HT1080 (cell line): ENCODE results near the gene CHCHD6. TPM values are rescaled to one million over a fixed set of nuclear protein-coding genes. Genes with fewer than 3 reads are reported as not detected.

Experiments
- DNase-seq: peaks from one replicate; pipeline ENCODE4 v3.0.0-alpha.2; 2015; ENCODE audit warnings: low read depth
- total RNA-seq: library from RNA; depleted of rRNA; stranded (reverse); fragments of >200 nt; shearing (Covaris generic); gene quantifications from 2 replicates; pipeline ENCODE4 v1.2.3, GENCODE V29; 2014

CHCHD6 gene
- total RNA-seq, 1 experiment from 2014 or later = 28.7 TPM

DNA sequence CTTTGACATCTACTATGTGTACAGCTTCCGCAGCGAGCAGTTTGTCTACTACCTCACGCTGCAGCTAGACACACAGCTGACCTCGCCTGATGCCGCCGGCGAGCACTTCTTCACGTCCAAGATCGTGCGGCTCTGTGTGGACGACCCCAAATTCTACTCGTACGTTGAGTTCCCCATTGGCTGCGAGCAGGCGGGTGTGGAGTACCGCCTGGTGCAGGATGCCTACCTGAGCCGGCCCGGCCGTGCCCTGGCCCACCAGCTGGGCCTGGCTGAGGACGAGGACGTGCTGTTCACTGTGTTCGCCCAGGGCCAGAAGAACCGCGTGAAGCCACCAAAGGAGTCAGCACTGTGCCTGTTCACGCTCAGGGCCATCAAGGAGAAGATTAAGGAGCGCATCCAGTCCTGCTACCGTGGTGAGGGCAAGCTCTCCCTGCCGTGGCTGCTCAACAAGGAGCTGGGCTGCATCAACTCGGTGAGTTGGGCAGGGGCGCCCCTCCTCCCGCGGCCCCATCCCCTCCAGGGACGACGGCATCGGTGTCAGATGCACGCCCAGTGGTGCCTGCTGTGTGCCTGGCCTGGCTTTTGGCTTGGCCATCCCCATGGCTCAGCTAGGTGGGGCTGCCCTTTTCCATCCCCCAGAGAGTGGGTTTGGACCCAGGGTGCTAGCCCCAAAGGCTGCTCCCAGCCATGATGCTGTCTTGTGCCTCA, 285.4 kb downstream of the CHCHD6 start:
- no peak for DNase-seq

DNA sequence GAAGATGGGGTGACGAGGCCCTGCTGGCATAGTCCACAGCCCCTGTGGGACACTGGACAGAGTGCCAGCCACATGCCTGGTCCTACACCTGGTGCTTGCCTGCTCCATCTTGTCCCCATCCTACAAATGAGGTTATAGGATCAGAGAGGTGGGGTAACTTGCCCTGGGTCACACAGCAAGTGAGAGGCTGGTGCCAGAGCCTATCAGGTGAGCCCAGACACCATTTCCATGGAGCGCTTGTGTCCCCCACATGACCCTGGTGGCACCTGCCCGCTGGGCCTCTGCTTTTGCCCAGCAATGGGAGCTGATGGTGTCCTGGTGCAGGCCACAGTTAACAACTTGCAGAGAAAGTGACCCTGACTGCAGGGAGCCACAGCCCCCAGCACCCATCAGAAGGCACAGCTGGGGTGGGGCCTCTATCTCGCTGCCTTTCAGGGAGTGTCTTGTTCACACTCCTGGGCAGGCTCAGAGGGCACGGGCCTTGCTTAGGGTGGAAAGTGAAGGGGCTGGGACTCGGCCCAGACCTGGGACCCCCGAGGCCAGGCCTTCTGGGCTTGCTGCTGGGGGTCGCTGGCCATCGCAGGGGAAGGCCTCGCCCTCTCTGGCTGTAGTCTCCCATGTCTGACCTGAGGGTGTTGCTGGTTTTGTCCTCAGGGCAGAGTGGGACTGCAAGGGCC, 286.1 kb downstream of the CHCHD6 start:
- no peak for DNase-seq

DNA sequence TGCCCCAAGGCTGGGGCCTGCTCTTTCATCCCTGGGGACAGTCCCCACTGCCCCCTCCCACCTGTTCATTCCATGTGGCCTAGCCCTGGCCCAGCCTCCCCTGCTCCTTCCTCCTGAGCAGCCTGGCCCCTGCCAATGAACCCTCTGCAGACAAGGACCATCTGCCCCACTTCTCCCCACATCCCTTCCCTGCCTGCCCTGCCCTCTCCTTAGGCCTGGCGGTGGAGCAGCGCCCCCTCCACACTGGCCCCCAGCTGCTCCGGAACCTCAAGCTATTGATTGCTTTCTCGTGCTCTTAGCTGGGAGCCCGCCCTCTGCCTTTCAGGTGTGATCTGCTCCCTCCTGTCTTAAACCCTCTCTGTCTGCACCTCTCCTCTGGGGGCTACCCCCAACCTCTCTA, 286.9 kb downstream of the CHCHD6 start:
- DNase-seq = no peak

DNA sequence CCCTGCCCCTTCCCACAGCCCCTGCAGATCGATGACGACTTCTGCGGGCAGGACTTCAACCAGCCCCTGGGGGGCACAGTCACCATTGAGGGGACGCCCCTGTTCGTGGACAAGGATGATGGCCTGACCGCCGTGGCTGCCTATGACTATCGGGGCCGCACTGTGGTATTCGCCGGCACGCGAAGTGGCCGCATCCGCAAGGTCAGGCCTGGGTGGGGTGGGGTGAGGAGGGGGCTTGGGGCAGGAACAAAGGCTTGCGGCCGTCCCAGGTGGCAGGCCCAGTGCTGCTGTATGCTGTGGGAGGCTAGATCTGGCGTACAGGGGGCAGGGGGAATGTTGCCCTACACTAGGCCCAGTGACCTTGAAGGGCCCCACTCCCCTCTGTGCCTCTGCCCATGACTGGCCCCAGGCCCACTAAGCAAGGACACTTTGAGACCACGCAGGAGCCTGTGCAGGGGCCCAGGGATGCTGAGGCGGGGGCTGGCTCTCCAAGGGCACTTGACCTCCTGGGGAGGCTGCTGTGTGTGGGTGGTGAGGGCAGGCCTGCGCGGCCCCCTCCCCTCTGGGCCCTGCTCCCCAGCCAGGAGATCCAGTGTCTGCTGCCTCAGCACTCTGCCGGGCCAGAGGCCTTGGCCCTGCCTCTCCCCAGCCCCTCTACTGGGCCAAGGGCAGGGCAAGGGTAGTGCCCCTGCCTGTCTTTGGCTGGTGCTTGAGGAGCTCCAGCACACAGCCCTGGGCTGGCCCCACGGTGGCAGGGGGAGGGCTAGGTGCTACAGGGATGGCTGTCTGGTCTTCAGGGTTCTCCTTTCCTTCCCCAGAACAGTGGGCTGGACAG, 287.5 kb downstream of the CHCHD6 start:
- no peak for DNase-seq

DNA sequence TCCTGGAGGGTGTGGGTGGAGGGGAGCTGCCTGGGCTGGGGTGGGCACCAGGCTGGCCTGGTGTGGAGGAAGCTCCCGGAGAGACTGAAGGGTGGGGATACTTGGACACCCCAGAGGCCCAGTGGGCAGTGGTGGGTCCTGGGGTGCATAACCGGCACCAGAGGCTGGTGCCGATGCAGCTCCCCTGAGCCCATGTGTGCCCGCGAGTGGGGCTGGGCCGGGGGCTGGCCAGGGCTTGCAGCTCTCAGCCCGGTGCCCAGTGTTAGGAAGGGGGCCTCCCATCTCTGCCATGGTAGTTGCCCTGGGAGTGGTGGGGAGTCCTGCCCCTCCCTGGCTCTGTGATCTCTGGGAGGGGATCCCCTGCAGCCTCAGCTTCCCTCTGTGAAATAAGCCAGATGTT, 288.2 kb downstream of the CHCHD6 start:
- no peak for DNase-seq

DNA sequence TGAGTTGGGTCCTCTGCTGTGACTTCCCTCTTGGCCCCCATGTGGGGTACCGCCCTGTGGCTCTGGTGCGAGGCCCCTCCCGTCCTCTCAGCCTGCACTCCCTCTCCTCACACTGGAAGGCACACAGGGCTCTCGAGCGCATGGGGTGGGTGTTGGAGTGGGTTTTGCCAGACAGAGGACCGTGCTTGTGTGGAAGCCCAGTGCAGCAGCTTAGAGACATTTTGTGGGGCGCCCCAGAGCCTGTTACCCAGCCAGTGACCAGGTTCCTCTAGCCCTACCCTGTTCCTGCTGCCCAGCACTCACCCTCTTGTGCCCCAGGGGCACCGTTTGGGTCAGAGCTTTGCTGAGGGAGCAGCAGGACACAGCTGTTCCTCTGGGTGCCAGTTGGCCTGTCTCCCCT, 288.7 kb downstream of the CHCHD6 start:
- DNase-seq = no peak

DNA sequence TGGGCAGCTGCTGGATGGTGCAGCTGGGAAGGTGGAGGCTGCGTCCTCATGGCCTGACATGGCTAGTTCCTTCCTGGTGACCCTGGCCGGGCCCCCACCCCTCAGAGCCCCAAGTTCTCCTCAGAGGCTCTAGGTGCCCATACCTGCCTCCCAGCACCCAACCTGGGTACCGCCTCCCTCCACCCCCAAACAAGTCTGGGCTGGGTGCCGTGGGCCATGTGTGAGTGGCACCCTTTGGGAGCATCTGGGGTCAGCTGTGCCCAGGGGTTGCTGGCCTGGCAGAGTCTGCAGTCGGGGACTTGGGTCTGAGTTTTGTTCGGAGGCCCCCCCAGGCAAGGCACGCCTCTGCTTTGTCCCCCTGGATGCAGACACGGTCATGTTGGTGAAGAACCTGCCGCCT, 289.4 kb downstream of the CHCHD6 start:
- no peak for DNase-seq

DNA sequence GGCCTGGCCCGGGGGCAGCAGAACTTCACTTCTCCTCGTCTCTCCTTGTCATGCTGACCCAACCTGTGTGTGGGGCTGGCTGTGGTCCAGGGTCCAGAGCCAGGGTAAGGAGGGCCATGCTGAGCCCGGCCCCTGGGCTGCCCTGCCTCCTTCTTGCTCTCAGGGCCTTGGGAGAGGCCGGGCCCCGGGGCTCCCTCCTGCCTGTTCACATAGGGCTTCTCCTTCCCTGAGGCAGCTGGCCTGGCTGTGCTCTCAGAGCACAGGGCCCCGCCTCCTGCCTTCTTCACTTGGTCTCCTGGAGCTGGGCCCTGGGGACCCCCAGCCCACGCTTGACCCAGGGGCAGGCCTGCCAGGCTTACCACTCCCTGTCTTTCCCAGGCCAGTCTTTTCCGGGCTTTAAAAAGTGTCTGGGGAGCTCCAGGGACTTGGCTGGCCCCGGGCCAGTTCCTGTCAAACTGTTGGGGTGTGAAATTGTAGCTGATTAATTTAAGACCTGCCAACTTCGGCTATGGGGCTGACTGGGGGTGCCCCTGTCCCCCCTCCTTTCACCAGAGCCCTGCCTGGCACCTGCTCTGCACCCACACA, 290.7 kb downstream of the CHCHD6 start:
- no peak for DNase-seq

DNA sequence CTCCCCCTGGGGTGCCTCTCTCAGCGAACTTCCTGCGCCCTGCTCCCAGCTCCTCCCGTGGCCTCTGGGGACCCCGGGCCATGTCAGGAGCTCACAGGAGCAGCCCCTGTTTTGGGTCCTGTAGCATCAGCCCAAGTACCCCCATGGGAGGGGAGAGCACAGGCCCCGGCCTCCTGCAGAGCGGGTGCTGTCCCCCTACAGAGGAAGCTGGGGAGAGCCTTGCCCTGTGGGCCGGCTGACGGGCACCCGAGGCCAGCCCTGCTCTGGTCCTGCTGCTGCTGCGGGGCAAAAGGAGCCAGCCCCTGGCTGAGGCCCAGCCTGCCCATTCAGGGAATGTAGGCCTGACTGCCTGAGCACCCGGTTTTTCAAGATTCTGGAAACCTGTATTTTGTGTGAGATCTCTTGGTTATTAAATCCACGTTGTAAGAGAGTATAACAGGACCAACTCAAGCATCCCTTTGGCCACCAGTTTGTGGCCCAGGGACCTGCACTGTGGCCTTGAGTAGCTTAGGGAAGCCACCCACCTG, 291.3 kb downstream of the CHCHD6 start:
- no peak for DNase-seq

DNA sequence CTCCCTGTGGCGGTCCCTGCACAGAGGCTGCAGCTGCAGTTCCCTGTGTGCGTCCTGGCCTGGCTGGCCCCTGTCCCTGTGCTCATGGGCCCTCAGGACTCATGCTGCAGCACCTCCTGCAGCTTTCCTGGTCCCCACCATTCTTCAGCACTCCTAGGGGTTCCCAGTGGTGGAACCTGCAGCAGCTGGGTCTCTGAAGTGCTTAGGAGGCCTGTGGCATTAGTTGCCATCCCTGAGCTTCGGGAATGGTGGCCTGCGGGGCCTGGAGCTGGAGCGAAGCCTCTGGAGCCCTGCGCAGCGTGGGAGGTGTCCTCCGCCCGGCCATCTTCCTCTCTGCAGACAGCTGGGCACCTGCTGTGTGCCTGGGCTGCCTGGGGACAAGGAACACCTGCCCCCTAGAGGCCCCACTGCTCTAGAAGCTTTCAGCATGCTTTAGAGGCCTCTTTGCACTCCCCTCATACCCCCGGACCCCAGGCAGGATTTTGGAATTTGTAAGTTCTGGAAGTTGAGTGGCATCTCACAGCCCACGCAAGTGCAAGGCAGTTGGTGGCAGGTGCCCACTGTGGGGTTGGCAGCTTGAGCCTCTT, 292.0 kb downstream of the CHCHD6 start:
- no peak for DNase-seq

DNA sequence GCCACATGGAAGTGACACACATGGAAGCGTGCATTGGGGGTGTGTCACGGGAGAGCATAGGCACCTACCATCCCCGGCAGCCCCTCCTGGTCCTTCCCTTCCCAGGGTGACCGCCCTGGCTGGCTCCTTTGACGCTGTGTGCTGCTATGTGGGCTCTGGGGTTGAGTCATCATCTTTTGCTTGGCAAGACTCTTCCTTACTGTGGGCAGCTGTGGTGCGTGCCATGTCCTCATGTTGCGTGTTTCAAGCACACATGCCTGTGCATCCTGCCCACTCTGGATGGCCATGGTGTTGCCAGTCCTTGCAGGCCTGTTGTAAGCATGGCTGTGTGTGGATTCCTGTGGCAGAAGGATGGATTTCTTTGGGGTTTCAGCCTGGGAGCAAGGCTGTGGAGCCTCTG, 292.9 kb downstream of the CHCHD6 start:
- peak; percentile 54 for DNase-seq

DNA sequence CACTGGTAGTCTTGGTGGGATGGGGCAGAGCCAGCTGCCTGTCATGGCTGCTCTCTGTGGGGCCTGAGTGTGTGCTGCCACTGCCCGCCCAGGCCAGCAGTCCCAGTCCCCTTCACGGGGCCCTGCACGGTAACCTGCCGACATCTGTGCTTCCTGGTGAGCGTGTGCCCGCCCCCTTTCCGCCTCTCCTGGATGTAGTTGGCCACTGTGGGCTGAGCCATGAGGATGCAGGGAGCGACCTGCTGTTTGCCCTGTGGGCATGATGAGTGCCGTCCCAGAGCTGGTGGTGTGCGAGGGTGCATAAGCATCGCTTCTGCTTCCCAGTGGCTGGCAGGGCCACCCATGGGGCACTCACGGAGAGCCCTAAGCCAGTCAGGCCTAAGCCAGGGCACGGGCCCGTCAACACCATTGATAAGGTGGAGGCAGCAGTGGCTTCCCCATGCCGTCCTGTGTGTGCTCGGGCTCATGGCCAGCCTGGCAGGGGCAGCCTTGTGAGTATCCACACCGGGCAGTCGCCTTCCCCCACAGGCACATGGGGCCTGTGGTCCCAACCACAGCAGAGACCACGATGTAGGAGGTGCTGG, 293.5 kb downstream of the CHCHD6 start:
- no peak for DNase-seq

DNA sequence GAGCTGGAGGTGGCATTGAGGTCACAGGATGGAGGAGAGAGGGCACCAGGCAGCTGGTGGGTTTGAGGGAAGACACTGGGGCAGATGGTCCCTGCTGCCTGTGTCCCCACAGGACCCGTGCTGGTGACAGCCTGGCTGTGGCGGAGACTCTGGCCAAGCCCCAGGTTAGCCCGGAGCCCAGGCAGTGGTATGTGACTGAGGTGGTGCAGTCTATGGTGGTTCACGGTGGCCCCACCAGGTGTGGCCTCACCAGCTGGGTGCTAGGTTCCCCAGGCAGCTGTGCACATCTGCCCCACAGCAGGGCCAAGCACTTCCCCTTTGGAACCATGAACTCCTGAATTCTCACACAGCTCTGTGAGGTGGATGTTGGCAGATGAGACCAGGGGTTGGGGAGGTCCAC, 294.3 kb downstream of the CHCHD6 start:
- DNase-seq = no peak

DNA sequence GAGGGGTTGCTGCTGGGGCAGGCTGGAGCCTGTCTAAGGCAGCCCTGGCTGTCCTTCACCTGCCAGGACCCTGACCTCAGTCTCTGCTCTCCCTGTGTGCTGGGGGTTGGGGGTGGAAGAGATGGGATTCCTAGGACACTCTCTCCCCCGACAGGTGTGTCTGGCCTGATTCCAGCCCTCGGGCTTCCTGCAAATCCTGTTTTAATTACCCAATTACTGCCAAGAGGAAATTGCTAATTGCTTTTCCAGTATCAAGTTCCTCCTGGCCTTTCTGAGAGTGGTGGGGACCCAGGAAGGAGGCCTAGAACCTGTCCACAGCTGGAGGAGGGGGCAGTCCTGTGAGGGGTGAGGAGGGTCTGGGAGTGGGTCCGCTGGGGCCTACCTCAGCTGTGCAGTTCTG, 294.7 kb downstream of the CHCHD6 start:
- DNase-seq = no peak

DNA sequence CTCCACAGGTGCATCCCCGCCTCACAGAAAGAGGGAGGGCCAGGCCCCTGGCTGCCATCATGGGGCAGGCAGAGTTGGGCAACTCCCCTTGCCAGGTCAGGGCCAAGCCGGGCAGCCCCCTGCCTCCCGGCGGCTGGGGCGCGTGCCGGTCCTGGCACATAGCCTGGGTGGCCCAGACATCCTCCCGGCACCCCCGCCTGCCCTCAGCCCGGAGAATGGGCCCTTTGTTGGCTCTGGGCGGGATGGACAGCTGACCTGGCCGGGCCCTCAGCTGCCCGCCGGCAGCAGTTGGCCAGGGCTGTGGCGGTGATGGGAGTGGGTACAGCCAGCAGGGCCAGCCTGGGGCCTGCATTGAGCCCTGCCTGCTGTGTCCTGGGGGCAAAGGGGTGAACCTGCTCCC, 295.3 kb downstream of the CHCHD6 start:
- no peak for DNase-seq

DNA sequence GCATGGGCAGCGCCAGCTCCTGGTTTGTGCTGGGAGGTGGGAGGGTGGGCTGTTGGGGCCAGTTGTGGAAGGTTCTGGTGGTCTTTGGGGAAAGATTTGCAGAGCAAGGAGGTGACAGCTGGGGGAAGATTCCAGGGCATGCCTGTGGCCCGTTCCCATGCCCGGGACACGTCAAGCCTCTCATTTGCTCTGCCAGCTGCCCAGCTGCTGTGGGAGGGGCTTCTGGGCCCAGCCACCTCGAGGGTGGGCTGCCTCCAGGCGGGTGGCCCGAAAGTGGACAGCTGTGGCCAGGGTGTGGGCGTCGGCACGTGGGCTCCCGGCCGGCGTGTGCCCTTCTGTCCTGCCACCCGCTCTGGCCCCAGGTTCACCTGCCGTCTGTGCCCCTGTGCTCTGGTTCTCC, 296.1 kb downstream of the CHCHD6 start:
- DNase-seq = no peak

DNA sequence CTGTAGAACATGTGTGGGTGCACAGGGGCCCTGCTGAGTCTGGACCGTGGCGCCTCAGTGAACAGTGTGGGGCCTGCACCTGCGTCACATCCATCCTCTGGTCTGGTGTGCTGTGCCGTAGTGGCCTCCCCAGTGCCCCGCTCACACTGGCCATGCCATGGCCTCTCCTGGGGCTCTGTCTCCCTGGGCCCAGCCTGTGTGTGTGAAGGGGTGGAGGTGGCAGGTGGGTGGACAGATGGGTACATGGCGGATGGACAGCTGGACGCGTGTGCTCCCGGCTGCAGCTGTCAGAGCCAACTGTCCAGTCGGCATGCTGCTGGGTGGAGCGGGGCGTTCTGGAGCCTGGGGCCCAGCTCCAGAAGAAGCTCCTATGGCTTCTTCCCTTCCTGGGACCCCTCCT, 296.7 kb downstream of the CHCHD6 start:
- DNase-seq = no peak

DNA sequence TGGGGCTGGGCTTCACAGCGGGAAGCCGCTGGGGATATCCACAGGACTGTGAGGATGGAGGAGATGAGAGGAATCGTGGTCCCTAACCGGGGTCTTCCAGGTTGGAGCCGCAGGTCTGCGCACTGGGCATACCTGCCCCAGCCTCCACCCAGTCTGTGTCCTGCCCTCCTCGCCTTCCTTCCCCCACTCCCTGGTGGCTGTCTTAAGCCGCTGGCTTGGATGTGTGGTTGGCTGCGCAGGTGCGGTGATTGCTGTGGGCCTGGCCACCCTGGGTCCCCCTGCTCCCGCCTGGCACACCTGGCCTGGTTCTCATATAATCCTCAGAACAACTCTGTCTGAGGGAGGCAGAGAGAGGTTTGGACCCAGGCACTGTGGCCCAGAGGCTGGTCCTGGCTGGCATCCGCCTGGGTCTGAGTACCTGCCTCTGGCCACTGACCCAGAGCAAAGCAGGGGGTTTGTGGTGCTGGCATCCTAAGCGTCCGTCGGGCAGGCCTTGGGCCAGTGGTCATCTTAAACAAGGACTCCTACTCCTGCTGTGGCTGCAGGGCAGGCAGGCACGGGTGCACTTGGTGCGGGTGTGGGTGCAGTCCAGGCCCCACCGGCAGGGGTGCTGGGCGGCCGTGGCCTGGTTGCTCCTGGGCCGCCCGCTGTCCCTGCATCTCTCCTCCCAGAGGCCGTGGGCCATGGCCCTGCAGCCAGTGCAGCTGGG, 297.6 kb downstream of the CHCHD6 start:
- no peak for DNase-seq

DNA sequence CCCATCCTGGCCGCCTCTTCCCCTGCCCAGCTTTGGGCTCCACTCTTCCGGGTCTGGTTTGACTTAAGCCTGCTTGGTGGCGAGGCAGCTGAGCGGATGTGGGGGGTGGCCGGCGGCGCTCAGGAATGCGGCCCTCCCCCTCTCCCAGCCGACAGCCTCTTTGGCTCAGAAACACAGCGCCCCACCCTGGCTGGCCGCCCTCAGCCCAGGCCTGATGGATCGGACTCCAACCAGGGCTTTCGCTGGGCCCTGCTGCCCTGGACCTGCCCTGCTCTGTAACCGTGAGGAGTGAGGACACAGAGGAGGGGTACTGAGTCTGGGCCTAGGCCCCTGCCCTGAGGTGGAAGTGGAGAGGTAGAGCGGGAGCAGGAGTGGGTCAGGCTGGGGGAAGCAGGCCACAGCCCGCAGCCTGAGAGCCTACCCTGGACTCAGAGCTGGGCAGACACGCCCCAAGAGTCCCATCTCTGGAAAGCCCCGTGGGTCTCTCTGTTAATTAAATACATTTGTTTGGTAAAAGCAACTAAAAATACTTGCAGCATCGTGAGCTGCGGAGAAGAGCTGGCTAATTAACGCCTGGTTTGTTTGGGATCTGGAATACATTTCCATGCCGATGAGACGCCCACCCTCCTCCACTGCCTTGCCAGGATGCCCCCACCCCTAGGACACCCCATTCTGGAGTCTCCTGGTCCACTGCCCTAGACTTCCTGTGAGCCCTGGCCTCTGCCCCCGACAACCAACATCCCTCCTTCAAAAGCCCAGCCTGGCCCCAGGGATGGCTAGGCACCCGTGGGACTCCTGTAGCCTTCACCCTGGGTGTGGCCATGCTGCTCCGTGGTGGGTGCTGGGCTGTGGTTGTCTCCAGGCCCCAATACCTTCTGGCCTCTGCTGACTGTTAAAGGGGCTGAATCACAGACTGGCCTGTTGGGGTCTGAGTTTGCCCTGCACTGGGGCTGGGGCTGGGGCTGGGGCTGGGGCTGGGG, 298.4 kb downstream of the CHCHD6 start:
- peak; percentile 98 for DNase-seq
